UCSD-AML1 (cell line): ENCODE results near the gene NPVF.

Experiments
- DNase-seq: peaks from one replicate; lab custom pipeline; 2025; ENCODE audit not compliant: unreplicated experiment; lab: John Stamatoyannopoulos, UW

Gene NPVF

GRCh38 chr7:25235471-25235870 is 7.2 kb upstream of the NPVF start:
- no peak for DNase-seq

GRCh38 chr7:25234336-25234735 is 6.0 kb upstream of the NPVF start:
- DNase-seq = no peak

DNA sequence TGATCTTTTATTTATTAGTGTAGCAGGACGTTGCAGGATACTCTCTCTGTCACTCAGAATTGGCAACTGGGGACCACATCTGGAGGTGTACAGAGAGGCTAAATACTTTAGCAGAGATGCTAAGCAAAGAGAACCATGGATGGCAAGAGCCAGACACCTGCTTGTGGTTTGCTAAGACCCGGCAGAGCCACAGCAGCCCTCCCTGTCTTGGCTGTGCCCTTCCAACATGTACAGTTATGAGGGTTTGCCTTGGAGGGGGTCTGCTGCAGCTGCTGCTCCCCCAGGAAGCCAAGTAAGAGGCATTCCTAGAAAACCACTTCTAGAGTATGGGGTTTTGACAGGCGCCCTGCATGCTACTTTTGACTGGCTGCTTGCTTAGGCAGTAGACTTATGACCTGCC is 5.1 kb downstream of the NPVF start:
- no peak for DNase-seq

- DNase-seq = no peak
Measured at GRCh38 chr7:25222666-25223065, 5.6 kb downstream of the NPVF start.

- DNase-seq = no peak
Measured at GRCh38 chr7:25221009-25221408, 7.3 kb downstream of the NPVF start.

DNA sequence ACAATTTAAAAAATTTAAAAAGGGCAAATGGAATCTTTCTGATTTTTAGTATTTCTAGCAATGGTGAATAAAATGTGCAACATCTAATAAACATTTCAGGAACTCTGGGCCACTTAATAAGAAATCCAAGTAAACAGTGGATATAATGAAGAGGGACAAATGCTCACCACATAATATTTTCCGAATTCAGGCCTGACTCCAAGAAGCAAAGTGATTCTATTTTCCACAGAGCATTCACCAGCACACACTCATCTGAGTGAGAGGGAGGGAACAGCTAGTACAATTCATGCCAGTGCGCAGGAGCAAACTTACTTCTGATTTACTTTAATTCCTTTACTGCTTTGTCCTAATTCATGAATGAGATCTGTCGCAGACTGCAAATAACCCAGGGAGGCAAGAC is 10.1 kb downstream of the NPVF start:
- DNase-seq = no peak

GRCh38 chr7:25216837-25217236 is 11.4 kb downstream of the NPVF start:
- DNase-seq = no peak

- no peak for DNase-seq
Measured at GRCh38 chr7:25215694-25216335, 12.5 kb downstream of the NPVF start.

DNA sequence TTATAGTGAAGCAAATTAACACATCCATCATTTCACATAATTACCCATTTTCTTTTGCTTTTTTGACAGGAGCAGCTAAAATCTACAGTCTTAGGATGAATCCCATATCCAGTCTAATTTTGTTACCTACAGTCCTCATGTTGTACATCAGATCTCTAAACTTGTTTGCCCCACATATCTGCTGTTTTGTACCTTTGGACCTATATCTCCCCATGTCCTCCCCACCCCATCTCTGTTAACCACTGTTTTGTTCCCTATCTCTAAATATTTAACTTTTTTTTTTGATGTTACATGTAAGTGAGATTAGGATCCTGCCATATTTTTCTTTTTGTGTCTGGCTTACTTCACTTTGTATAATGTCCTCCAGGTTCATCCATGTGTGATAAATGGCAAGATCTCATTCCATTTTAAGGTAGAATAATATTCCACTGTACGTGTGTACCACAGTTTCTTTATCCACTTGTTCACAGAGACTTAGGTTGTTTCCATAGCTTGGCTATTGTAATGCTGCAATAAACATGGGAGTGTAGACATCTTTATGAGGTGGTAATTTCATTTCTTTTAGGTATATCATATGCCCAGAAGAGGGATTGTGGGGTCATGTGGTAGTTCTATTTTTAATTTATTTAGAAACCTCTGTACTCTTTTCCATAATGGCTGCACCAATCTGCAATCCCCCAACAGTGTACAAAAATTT is 19.6 kb downstream of the NPVF start:
- DNase-seq = no peak

- DNase-seq = no peak
Measured at GRCh38 chr7:25207887-25208286, 20.4 kb downstream of the NPVF start.

- DNase-seq = no peak
Measured at GRCh38 chr7:25206765-25207164, 21.5 kb downstream of the NPVF start.

- no peak for DNase-seq
Measured at GRCh38 chr7:25196132-25196896, 32.0 kb downstream of the NPVF start.

GRCh38 chr7:25194036-25194435 is 34.2 kb downstream of the NPVF start:
- no peak for DNase-seq

DNA sequence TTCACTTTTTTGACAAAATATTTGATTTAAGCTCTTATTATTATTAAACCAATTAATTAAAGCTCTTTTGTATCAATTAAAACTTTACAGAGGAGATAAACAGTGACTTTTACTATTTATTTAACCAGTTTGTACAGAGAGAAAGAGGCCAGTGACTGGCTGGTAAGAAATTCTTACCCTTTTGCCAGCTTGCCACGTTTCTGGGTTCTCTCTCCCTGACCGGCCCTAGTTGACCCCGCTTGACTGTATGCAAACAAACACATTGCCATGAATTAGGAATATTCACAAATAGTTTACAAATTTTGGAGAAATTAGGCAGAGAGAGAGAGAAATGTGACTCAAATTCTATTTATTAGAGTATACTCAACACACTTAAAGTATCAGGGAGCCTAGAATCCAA is 36.2 kb downstream of the NPVF start:
- DNase-seq = no peak

- DNase-seq = no peak
Measured at GRCh38 chr7:25189197-25189596, 39.1 kb downstream of the NPVF start.

DNA sequence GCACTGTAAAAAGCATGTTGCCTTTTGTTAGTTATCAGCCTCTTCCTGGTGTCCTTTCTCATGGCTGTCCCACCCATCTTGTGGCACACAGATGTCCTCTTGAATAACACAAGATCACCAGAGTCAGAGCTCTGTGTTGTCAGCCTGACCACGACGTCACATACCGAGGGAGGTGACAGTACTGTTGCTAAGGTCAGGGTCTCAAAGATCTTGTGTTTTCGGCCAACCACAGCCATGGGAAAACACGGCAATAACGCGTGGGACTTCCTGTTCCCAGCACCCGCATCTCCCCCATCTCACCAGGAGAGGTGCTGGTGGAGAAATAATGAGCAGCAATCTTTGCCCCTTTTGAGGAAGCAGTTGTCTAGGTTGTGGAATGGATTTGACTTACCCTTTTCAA is 40.4 kb downstream of the NPVF start:
- no peak for DNase-seq

DNA sequence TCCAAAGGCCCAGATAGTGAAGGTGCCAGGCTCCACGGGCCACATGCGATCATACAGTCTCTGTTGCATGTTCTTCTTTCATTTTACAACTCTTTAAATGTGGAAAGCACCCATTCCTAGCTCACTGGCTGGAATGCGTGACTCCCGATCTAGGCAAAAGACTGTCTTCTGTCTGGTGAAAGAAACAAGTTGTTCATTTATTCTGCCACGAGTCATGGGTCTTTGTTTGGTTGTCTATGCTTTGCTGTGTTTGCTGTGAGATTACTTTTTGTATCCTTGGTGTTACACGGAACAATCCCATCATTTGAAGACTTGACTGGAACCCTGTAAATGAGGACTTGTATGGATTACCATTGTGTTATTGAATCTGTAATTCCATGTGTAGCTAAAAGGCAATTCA is 41.9 kb downstream of the NPVF start:
- DNase-seq = no peak

GRCh38 chr7:25181532-25181931 is 46.8 kb downstream of the NPVF start:
- DNase-seq = no peak

- DNase-seq = no peak
Measured at GRCh38 chr7:25180946-25181345, 47.3 kb downstream of the NPVF start.

DNA sequence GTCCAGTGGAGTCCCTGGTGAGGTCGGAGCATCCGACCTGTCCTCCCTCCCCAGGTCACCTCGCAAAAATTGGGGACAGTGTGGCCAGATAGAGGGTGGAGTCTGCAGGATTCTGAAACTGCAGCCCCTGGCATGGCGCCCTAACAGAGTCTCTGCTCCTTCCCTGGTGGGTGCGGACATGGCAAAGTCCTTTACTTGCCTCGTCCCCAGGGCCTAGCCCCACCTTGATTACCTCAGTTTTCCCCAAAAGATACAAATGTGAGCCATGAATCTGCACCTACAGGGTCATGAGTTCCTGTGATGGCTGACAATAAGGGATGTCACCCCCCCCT is 47.7 kb downstream of the NPVF start:
- no peak for DNase-seq

GRCh38 chr7:25179771-25180591 is 48.3 kb downstream of the NPVF start:
- DNase-seq = peak; percentile 85

DNA sequence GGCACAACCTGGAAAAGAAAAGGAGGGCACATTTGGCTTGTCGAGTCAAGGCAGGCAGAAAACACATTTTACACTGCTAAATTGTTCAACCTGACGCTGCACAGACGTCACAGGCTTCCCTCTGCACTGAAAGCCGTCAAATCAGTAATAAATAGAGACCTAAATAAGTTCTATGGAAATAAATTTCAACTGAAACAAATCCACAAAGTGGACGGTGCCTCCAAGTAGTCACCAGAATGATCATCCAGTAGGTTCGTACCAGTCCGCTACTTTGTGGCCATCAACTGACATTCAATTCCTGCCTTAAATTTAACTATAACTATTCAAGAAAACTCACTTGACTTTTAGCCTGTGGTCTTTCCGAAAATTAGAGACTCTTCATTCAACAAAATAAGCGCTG is 49.0 kb downstream of the NPVF start:
- no peak for DNase-seq
